WTC11 (cell line): ENCODE results near the gene C1QTNF12. TPM values are rescaled to one million over a fixed set of nuclear protein-coding genes. Genes with fewer than 3 reads are reported as not detected.
A peak's percentile ranks its signal among the peaks of the same experiment; 100 is the strongest.

Experiments used
- AR ChIP-seq: fragments of 250-450 bp; sonication (Bioruptor Pico); IDR thresholded peaks from 2 replicates; pipeline ENCODE4 v1.9.0; 2021; ENCODE audit warnings: mild to moderate bottlenecking
- CBFB ChIP-seq: sonication (generic); formaldehyde crosslinking; IDR thresholded peaks from 2 replicates; pipeline ENCODE4 v1.8.1; 2022; ENCODE audit warnings: mild to moderate bottlenecking, low read depth, missing genetic modification reagents
- E2F4 ChIP-seq: sonication (generic); formaldehyde crosslinking; IDR thresholded peaks from 2 replicates; pipeline ENCODE4 v1.8.1; 2022; ENCODE audit warnings: low read depth, mild to moderate bottlenecking, moderate library complexity, missing genetic modification reagents, borderline replicate concordance
- ELF4 ChIP-seq: sonication (generic); formaldehyde crosslinking; IDR thresholded peaks from 2 replicates; pipeline ENCODE4 v1.8.1; 2022; ENCODE audit warnings: low read depth, mild to moderate bottlenecking, moderate library complexity, missing genetic modification reagents
- EMX1 ChIP-seq: fragments of 250-450 bp; sonication (Bioruptor Pico); IDR thresholded peaks from 2 replicates; pipeline ENCODE4 v1.8.0; 2021; ENCODE audit warnings: mild to moderate bottlenecking
- FOXJ3 ChIP-seq: sonication (generic); formaldehyde crosslinking; IDR thresholded peaks from 2 replicates; pipeline ENCODE4 v1.9.0; 2021; ENCODE audit warnings: missing genetic modification reagents, mild to moderate bottlenecking, borderline replicate concordance
- GRHL2 ChIP-seq: fragments of 250-450 bp; sonication (Bioruptor Pico); IDR thresholded peaks from 2 replicates; pipeline ENCODE4 v1.8.0; 2022; ENCODE audit warnings: mild to moderate bottlenecking, moderate library complexity; ENCODE audit not compliant: insufficient replicate concordance, severe bottlenecking
- HMGXB4 ChIP-seq: sonication (generic); formaldehyde crosslinking; IDR thresholded peaks from 2 replicates; pipeline ENCODE4 v1.8.1; 2023; ENCODE audit warnings: mild to moderate bottlenecking, moderate library complexity, missing genetic modification reagents
- IRF2 ChIP-seq: sonication (generic); formaldehyde crosslinking; IDR thresholded peaks from 2 replicates; pipeline ENCODE4 v1.8.0; 2022; ENCODE audit warnings: low read depth, missing genetic modification reagents, borderline replicate concordance
- KAT7 ChIP-seq: sonication (generic); formaldehyde crosslinking; IDR thresholded peaks from 2 replicates; pipeline ENCODE4 v1.8.1; 2023; ENCODE audit warnings: missing genetic modification reagents, mild to moderate bottlenecking, borderline replicate concordance
- NR2C2 ChIP-seq: sonication (generic); formaldehyde crosslinking; IDR thresholded peaks from 2 replicates; pipeline ENCODE4 v1.8.0; 2022; ENCODE audit warnings: mild to moderate bottlenecking, missing genetic modification reagents
- PRDM15 ChIP-seq: sonication (generic); formaldehyde crosslinking; IDR thresholded peaks from 2 replicates; pipeline ENCODE4 v1.8.0; 2022; ENCODE audit warnings: missing genetic modification reagents
- PREB ChIP-seq: sonication (generic); formaldehyde crosslinking; IDR thresholded peaks from 2 replicates; pipeline ENCODE4 v1.8.1; 2022; ENCODE audit warnings: mild to moderate bottlenecking, missing genetic modification reagents, moderate library complexity, borderline replicate concordance
- SMAD4 ChIP-seq: sonication (generic); formaldehyde crosslinking; IDR thresholded peaks from 2 replicates; pipeline ENCODE4 v1.8.0; 2022; ENCODE audit warnings: mild to moderate bottlenecking, missing genetic modification reagents
- TEAD1 ChIP-seq: sonication (generic); formaldehyde crosslinking; IDR thresholded peaks from 2 replicates; pipeline ENCODE4 v1.8.0; 2022; ENCODE audit warnings: mild to moderate bottlenecking, missing genetic modification reagents
- USF1 ChIP-seq: sonication (generic); formaldehyde crosslinking; IDR thresholded peaks from 2 replicates; pipeline ENCODE4 v1.8.0; 2022; ENCODE audit warnings: mild to moderate bottlenecking, missing genetic modification reagents
- ZNF232 ChIP-seq: sonication (generic); formaldehyde crosslinking; IDR thresholded peaks from 2 replicates; pipeline ENCODE4 v1.8.0; 2022; ENCODE audit warnings: mild to moderate bottlenecking, missing genetic modification reagents
- ZNF281 ChIP-seq: sonication (generic); formaldehyde crosslinking; IDR thresholded peaks from 2 replicates; pipeline ENCODE4 v1.8.0; 2023; ENCODE audit warnings: mild to moderate bottlenecking, missing genetic modification reagents
- ZNF532 ChIP-seq: fragments of 250-450 bp; sonication (Bioruptor Pico); IDR thresholded peaks from 2 replicates; pipeline ENCODE4 v1.9.0; 2021; ENCODE audit warnings: mild to moderate bottlenecking, borderline replicate concordance
- total RNA-seq: library from RNA; stranded (reverse); gene quantifications from 3 replicates; pipeline ENCODE4 v1.2.3, GENCODE V29; 2021

Gene C1QTNF12
- total RNA-seq, 1 experiment from 2014 or later, result 10.3 TPM

- 0 out of 2 replicates have a peak, but pooled peaks have one; percentile 42 for TF ChIP-seq USF1 (CRISPR knock-in tag)
- no peak for TF ChIP-seq EMX1 (CRISPR knock-in tag)
- no peak for TF ChIP-seq ZNF281 (CRISPR knock-in tag)
- peak; percentile 83; the same call in 1 of the 2 replicates for TF ChIP-seq TEAD1 (CRISPR knock-in tag)
- TF ChIP-seq SMAD4, result peak; percentile 77; the same call in 1 of the 2 replicates
- TF ChIP-seq NR2C2, result no peak
- TF ChIP-seq ELF4, result no peak
- TF ChIP-seq PRDM15, result peak; percentile 62
- peak; percentile 76; the same call in 1 of the 2 replicates for TF ChIP-seq E2F4 (CRISPR knock-in tag)
- peak; percentile 91 for TF ChIP-seq IRF2
- TF ChIP-seq CBFB (CRISPR knock-in tag), result no peak
- no peak for TF ChIP-seq PREB (CRISPR knock-in tag)
- no peak for TF ChIP-seq GRHL2 (CRISPR knock-in tag)
- TF ChIP-seq KAT7 (CRISPR knock-in tag), result no peak
- no peak for TF ChIP-seq HMGXB4
- no peak for TF ChIP-seq FOXJ3
- no peak for TF ChIP-seq ZNF232
- TF ChIP-seq AR (CRISPR knock-in tag), result no peak
- no peak for TF ChIP-seq ZNF532
Measured at GRCh38 chr1:1232208-1232795, 14.2 kb downstream of the C1QTNF12 start, which contains the start of gene B3GALT6 (continued).
